ENCODE data around the gene IREB2.
"Not testable (repeated sequence)": the region's sequence is repeated elsewhere in the genome, so short reads cannot be mapped to it uniquely, and the experiment has no call there.

IREB2 gene

GRCh38 chr15:78492872-78493271 is 54.9 kb downstream of the IREB2 start:
- no peak for DNase-seq

- DNase-seq: no peak
Observed at GRCh38 chr15:78501857-78502256, 63.8 kb downstream of the IREB2 start.

- no peak for DNase-seq
Observed at GRCh38 chr15:78502641-78503040, 64.6 kb downstream of the IREB2 start.

GRCh38 chr15:78506971-78507830 is 69.2 kb downstream of the IREB2 start, which contains the start of gene HYKK:
Gene HYKK (plus strand): TSS chr15:78507577. CDS start chr15:78513089, 5,512 bp downstream.
- peak; percentile 99 for DNase-seq

GRCh38 chr15:78507831-78508160 is 69.8 kb downstream of the IREB2 start:
- DNase-seq: peak in 1 of 2 experiments; percentile 41

- DNase-seq: no peak
Observed at GRCh38 chr15:78508272-78508671, 70.3 kb downstream of the IREB2 start.

GRCh38 chr15:78509726-78510312 is 71.8 kb downstream of the IREB2 start:
- no peak for DNase-seq

GRCh38 chr15:78520035-78520434 is 82.0 kb downstream of the IREB2 start:
- not testable (repeated sequence) for DNase-seq

GRCh38 chr15:78524230-78524629 is 86.2 kb downstream of the IREB2 start:
- DNase-seq: no peak

GRCh38 chr15:78527325-78527724 is 89.3 kb downstream of the IREB2 start:
- DNase-seq: no peak

GRCh38 chr15:78533331-78533730 is 95.3 kb downstream of the IREB2 start:
- no peak for DNase-seq

GRCh38 chr15:78536134-78536533 is 98.1 kb downstream of the IREB2 start:
- DNase-seq: no peak

GRCh38 chr15:78537266-78537905 is 99.4 kb downstream of the IREB2 start:
- DNase-seq: no peak

GRCh38 chr15:78538358-78538757 is 100.3 kb downstream of the IREB2 start:
- no peak for DNase-seq

GRCh38 chr15:78539464-78540140 is 101.6 kb downstream of the IREB2 start:
- DNase-seq: not testable (repeated sequence)

GRCh38 chr15:78540141-78540870 is 102.3 kb downstream of the IREB2 start, which contains the start of gene PSMA4:
Gene PSMA4 (plus strand): TSS chr15:78540444. CDS start chr15:78541928, 1,484 bp downstream.
- DNase-seq: peak; percentile 90 to 92

GRCh38 chr15:78540871-78541743 is 103.1 kb downstream of the IREB2 start:
- no peak for DNase-seq

- no peak for DNase-seq
Observed at GRCh38 chr15:78541744-78542034, 103.7 kb downstream of the IREB2 start.

- no peak for DNase-seq
Observed at GRCh38 chr15:78542647-78543046, 104.6 kb downstream of the IREB2 start.

- DNase-seq: no peak
Observed at GRCh38 chr15:78550194-78550593, 112.2 kb downstream of the IREB2 start.

GRCh38 chr15:78550815-78551214 is 112.8 kb downstream of the IREB2 start:
- no peak for DNase-seq
